ENCODE results near the gene ENPP1. TPM values are rescaled to one million over a fixed set of nuclear protein-coding genes. Genes with fewer than 3 reads are reported as not detected.
A peak's percentile ranks its signal among the peaks of the same experiment; 100 is the strongest.

Gene ENPP1
- total and polyA plus RNA-seq, 2 of the 4 experiments (the other 2 are of a cell fraction): 10.9 to 38.9 TPM

- Histone ChIP-seq H2AK9ac (replicated peaks; ENCODE audit: low read depth, low read length, poor library complexity) (no peak overlapping the region), H2BK15ac (ENCODE audit: low read depth, low read length) (no peak overlapping the region), H3K4me3 (ENCODE audit: insufficient read depth, low read depth, low read length) (no peak overlapping the region), H2BK120ac (ENCODE audit: low read depth, low read length) (no peak overlapping the region), H3K56ac (ENCODE audit: extremely low read depth, insufficient read depth, low read length) (no peak overlapping the region), H3K14ac (replicated peaks; ENCODE audit: low read depth, low read length) (no peak overlapping the region), H3K27me3 (ENCODE audit: control insufficient read depth, insufficient read depth, low read length) (no peaks in the 10 kb centered on the region), H3K36me3 (ENCODE audit: control insufficient read depth, insufficient read depth, low read length) (no peaks in the 10 kb centered on the region), H4K91ac (ENCODE audit: insufficient read depth, low read depth, low read length) (no peak overlapping the region), H4K5ac (ENCODE audit: low read depth, low read length) (no peak overlapping the region), H3K4me1 (ENCODE audit: control insufficient read depth, insufficient read depth, low read length) (peaks cover 3% of the 10 kb centered on the region), H2BK20ac (ENCODE audit: low read depth, low read length) (no peak overlapping the region), H2BK5ac (ENCODE audit: low read depth, low read length, poor library complexity, severe bottlenecking) (no peak overlapping the region), H2AK5ac (ENCODE audit: low read depth, low read length) (no peak overlapping the region), H3K4me2 (ENCODE audit: low read depth, low read length) (peak overlapping the region; percentile 72; the same call in 1 of the 2 replicates), H2AFZ (replicated peaks; ENCODE audit: low read length, poor library complexity) (no peak overlapping the region), H3K4ac (ENCODE audit: low read depth, low read length) (no peak overlapping the region), H3K27ac (ENCODE audit: insufficient read depth, low read length) (no peak overlapping the region), H3K9me1 (ENCODE audit: insufficient read depth, low read length) (0 out of 2 replicates have a peak, but pooled peaks cover 3% of the 10 kb centered on the region), H3K23ac (ENCODE audit: low read depth, low read length) (no peak overlapping the region), H3K18ac (ENCODE audit: low read depth, low read length) (no peak overlapping the region), H3K9ac (ENCODE audit: low read depth, low read length) (no peak overlapping the region), H4K20me1 (ENCODE audit: insufficient read depth, low read length) (no peaks in the 10 kb centered on the region), H3K9me3 (ENCODE audit: control insufficient read depth, insufficient read depth, low read length) (no peaks in the 10 kb centered on the region), H3K79me1 (ENCODE audit: low read depth in 1 of 2, low read length in 2 of 2) (no peaks in the 10 kb centered on the region), H4K8ac (ENCODE audit: low read depth in 2 of 2, low read length in 2 of 2) (no peak overlapping the region)
- peak; percentile 40 for ATAC-seq (ENCODE audit: low read depth)
- DNase-seq: peak; percentile 58
- in situ Hi-C loops (cut with MboI; ENCODE audit: low sequenced_read_pairs) (loop anchor here (5.0 kb wide), 1 partner anchor 220 kb away; no protein-coding TSS in a partner anchor), dilution Hi-C loops (cut with HindIII; ENCODE audit: low sequenced_read_pairs, unreplicated experiment) (no loop called here), intact Hi-C loops (cut with micrococcal nuclease) (loop anchor here (5.0 kb wide), 3 partner anchors 105 to 220 kb away; partner anchors contain the start of gene ENPP1)
- CTCF ChIA-PET: interaction anchor here (0.5 to 2.4 kb wide), 2 partner anchors 14 to 216 kb away, joined by 3 to 30 read pairs; no protein-coding TSS in a partner anchor
- TF ChIP-seq CEBPB (IDR thresholded peaks at IDR 0.05; ENCODE audit: low read depth, low read length): 0 out of 2 replicates have a peak, but pooled peaks have one; percentile 10
- TF ChIP-seq RAD21 (IDR thresholded peaks at IDR 0.05; ENCODE audit: low read length): no peak
- no CpG with 5 or more reads among the region's 3 CpGs for WGBS, 2 experiments (ENCODE audit: extremely low coverage in 2 of 2, insufficient read length in 1 of 2)
- no TSS peak for BruUV-seq (replicated peaks)
- POLR2A ChIA-PET (ENCODE audit: unreplicated experiment): no interaction called here
These were observed 104.1 kb downstream of the ENPP1 start for GRCh38 chr6:131911951-131912350.

All from IMR-90 (cell line).